Measurements from ENCODE around the gene HSPBAP1.

- TF ChIP-seq MAX (IDR thresholded peaks at IDR 0.05; ENCODE audit: low read depth, low read length) (no peak), POLR2A (IDR thresholded peaks at IDR 0.05; ENCODE audit: extremely low read depth, insufficient read length) (no peak), CTCF (IDR thresholded peaks at IDR 0.05; ENCODE audit: low read depth, low read length) (no peak)
These were observed 101.0 kb downstream of the HSPBAP1 start for GRCh38 chr3:122692674-122693073.

Measured in NB4 (cell line).